HG03439 (cell line): ENCODE results near the gene PDSS2.
"Not testable (repeated sequence)": the region's sequence is repeated elsewhere in the genome, so short reads cannot be mapped to it uniquely, and the experiment has no call there.

Source experiments
- ATAC-seq: cut with Tn5 transposase; IDR thresholded peaks from one replicate; pipeline ENCODE4 v1.9.1; 2021; ENCODE audit warnings: mild to moderate bottlenecking, moderate library complexity; ENCODE audit not compliant: unreplicated experiment

Gene PDSS2

GRCh38 chr6:107475826-107476225 is 16.5 kb upstream of the PDSS2 start:
- ATAC-seq, result not testable (repeated sequence)

GRCh38 chr6:107475360-107475759 is 16.0 kb upstream of the PDSS2 start:
- ATAC-seq, result not testable (repeated sequence)

- no peak for ATAC-seq
These were observed 14.3 kb upstream of the PDSS2 start for GRCh38 chr6:107473660-107474059.

GRCh38 chr6:107470364-107470763 is 11.0 kb upstream of the PDSS2 start:
- ATAC-seq, result no peak

GRCh38 chr6:107466062-107466461 is 6.7 kb upstream of the PDSS2 start:
- no peak for ATAC-seq

GRCh38 chr6:107460083-107460631 is 793 bp upstream of the PDSS2 start:
- no peak for ATAC-seq

GRCh38 chr6:107458672-107459282 is 587 bp downstream of the PDSS2 start:
- ATAC-seq, result peak; percentile 38

GRCh38 chr6:107448776-107449175 is 10.6 kb downstream of the PDSS2 start:
- no peak for ATAC-seq

- ATAC-seq, result no peak
These were observed 11.6 kb downstream of the PDSS2 start for GRCh38 chr6:107447663-107448216.

GRCh38 chr6:107444277-107444676 is 15.1 kb downstream of the PDSS2 start:
- no peak for ATAC-seq

GRCh38 chr6:107443608-107444267 is 15.6 kb downstream of the PDSS2 start:
- ATAC-seq, result no peak

- no peak for ATAC-seq
These were observed 16.3 kb downstream of the PDSS2 start for GRCh38 chr6:107442938-107443607.

- ATAC-seq, result no peak
These were observed 17.7 kb downstream of the PDSS2 start for GRCh38 chr6:107441682-107442081.

- no peak for ATAC-seq
These were observed 18.4 kb downstream of the PDSS2 start for GRCh38 chr6:107440936-107441335.

GRCh38 chr6:107439406-107439805 is 20.0 kb downstream of the PDSS2 start:
- no peak for ATAC-seq

- no peak for ATAC-seq
These were observed 21.7 kb downstream of the PDSS2 start for GRCh38 chr6:107437691-107438090.

- ATAC-seq, result no peak
These were observed 22.5 kb downstream of the PDSS2 start for GRCh38 chr6:107436881-107437280.

GRCh38 chr6:107435798-107436197 is 23.6 kb downstream of the PDSS2 start:
- ATAC-seq, result no peak

- ATAC-seq, result no peak
These were observed 24.6 kb downstream of the PDSS2 start for GRCh38 chr6:107434812-107435211.

GRCh38 chr6:107425951-107426350 is 33.4 kb downstream of the PDSS2 start:
- ATAC-seq, result not testable (repeated sequence)

- no peak for ATAC-seq
These were observed 35.8 kb downstream of the PDSS2 start for GRCh38 chr6:107423474-107423990.
